AG09319 (cell line): ENCODE results near the gene CAMTA1.

Experiments
- DNase-seq: peaks from one replicate; pipeline ENCODE4 v3.0.0-alpha.2; 2010; ENCODE audit warnings: low read depth; ENCODE audit errors: extremely low read depth
- TF ChIP-seq, protein P1 (sequence below): IDR thresholded peaks from 2 replicates; pipeline ENCODE4 v1.5.1; 2011; ENCODE audit warnings: low read depth, mild to moderate bottlenecking, inconsistent platforms, low read length, moderate library complexity

Gene CAMTA1

DNA sequence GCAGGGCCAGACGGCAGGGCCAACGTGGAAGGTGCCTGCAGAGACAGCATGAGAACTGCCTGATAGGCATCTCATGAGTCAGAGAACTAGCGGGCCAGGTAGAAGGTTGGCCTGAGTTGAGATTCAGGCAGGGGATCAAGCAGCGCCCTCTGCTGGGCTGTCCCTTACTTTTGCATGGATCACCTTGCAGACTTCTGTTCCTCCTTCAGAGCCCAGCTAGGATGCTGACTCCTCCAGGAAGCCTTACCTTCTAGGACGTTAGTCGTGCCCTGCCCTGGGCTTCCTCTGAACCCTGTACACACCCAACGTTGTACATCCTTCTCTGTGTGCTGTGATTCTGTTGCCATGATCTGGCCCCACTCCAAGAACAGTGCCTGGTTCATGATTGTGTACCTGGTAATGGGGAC is 754.5 kb downstream of the CAMTA1 start:
- no peak for DNase-seq
- TF ChIP-seq, protein P1, sequence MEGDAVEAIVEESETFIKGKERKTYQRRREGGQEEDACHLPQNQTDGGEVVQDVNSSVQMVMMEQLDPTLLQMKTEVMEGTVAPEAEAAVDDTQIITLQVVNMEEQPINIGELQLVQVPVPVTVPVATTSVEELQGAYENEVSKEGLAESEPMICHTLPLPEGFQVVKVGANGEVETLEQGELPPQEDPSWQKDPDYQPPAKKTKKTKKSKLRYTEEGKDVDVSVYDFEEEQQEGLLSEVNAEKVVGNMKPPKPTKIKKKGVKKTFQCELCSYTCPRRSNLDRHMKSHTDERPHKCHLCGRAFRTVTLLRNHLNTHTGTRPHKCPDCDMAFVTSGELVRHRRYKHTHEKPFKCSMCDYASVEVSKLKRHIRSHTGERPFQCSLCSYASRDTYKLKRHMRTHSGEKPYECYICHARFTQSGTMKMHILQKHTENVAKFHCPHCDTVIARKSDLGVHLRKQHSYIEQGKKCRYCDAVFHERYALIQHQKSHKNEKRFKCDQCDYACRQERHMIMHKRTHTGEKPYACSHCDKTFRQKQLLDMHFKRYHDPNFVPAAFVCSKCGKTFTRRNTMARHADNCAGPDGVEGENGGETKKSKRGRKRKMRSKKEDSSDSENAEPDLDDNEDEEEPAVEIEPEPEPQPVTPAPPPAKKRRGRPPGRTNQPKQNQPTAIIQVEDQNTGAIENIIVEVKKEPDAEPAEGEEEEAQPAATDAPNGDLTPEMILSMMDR = peak; percentile 24

DNA sequence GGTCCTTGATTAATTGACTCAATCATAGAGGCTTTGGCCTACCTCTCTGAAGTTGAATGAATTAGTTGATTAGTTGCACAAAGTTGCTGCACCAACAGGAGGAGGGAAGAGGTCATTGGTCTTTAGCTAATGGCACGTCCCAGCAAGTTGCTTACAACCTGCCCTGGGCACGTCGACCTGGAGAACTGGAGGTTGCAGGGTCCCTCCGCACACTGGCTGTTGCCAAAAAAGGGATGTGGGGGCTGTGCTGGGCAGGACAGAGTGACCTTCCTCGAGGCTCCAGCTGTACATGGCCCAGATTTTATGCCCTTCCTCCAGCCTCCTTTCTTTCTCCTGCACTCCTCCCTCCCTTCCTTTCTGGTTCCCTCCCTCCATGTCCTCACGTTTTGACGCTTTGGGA is 755.6 kb downstream of the CAMTA1 start:
- DNase-seq = no peak
- TF ChIP-seq, protein P1 = no peak

DNA sequence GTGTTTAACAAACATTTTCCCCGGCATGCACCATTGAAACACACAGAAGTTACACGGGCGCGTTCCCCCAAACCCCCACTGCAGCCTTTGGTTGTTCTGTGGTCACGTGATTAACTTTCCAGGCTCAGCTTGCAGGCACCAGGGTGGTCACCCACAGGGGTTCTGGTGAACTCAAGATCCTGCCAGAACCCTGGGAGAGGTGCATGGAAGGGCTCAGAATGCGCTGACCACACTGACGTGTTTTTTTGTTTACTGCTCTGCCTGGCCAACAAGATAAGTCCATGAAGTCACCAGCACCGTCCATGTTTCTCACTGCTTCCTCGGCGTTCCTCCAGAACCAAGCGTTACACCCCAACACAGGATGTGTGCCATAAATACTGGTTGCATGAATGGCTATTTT is 756.4 kb downstream of the CAMTA1 start:
- DNase-seq = no peak
- TF ChIP-seq, protein P1 = no peak

DNA sequence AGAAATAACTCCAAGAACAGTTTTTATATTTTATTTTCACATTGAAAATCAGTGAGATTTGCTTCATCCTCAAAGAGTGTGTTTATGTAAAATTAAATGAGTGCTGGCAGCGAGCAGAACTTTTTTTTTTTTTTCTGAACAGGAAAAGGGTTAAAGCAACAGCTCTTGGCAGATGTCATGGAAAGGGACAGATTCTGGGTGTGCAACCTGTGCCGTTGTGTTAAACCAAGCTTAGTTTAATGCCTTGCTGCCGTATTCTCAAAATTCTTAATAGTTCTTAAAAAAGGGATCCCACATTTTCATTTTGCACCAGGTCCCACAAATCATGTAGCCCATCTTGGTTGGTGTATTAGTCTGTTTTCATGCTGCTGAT is 758.5 kb downstream of the CAMTA1 start:
- no peak for DNase-seq
- TF ChIP-seq, protein P1 = no peak

DNA sequence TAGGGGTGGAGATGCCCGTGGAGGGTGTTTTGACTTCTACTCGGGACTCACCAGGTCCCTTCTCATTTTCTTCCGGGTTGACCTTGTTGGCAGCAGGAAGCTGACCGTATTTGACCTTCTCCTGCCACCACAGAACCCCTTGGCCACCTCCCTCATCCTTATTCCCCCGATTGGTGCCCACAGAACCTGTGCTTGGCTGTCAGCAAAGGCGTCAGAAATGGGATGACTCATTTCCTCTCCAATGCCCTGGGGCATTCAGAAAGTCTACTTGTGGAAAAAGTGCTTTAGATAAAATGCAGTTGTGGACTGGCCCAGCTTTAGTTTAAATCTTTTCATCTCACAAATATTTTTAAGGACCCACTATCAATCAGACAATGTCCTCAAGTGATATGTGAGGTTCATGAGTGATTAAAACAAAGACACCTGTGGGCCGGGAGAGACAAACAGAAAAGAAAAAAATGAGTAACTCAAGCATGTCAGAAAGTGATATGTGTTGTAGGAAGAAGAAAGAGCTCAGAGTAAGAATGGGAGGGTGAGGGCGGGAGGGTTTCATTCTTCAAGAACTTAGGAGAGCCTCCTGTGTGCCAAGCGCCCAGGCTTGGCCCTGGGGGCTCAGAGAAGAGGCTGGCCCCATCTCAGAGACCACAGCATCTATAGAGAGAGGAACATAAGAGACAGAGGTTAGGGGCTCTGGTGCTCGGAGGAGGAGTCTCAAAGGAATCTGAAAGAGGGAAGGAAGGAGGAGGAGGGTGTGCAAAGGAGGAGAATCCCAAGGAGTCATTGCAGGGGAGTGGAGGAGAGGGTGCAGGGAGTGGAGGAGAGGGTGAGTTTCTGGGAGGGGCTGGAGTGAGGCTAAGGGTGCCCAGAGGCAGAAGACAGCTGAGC is 764.3 kb downstream of the CAMTA1 start:
- TF ChIP-seq, protein P1 = no peak
- peak; percentile 23 for DNase-seq

DNA sequence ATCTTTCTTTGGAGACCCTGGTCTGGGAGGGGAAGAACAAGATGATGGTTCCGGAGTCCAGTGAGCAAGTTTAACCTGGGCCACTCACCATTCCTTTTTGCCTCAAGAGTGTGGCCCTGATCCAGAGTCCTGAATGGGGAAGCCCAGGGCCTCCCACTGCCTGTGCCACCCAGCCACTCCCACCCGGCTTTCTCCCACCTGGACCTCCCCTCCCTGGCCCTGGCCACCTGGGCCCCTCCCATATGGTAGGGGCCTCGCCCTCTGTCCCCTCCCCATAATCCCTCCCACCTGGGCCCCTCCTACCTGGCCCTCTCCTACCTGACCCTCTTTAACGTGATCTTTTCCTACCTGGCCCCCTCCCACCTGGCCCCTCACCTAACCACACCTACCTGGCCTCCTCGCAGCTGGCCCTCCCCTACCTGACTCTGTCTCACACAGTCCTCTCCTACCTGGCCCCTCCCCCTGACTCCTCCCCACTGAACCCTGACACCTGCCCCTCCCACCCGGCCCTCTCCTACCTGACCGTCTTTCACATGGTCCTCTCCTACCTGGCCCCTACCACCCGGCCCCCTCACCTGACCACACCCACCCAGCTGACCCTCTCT is 765.1 kb downstream of the CAMTA1 start:
- DNase-seq = no peak
- TF ChIP-seq, protein P1 = no peak

DNA sequence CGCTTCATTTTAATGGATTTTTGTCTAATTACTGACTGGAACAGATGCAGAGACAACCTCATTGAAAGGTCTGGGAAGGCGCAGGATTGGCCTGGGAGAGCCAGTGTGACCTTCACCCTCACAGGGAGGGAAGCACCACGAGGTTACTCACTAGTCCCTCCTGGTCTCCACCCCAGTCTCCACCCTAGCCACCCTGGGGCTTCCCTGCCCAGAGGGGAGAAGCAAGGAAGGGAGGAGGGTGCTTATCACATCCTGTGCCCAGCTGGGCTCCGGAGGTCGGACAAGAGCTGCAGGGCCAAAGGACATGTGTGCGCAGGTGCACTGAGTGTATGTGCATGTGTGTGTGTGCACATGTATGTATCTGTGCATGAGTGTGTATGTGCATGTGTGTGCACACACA is 765.7 kb downstream of the CAMTA1 start:
- TF ChIP-seq, protein P1 = no peak
- no peak for DNase-seq
